ENCODE data around the gene PHLDB1. TPM values are rescaled to one million over a fixed set of nuclear protein-coding genes. Genes with fewer than 3 reads are reported as not detected.

The PHLDB1 gene
- total RNA-seq, 1 donor from 2014 or later = 120 TPM

GRCh38 chr11:118653684-118654390 lies 46.4 kb downstream of the PHLDB1 start:
- DNase-seq (ENCODE audit: low read depth, low spot score) = no peak
- no peak for TF ChIP-seq CTCF (conservative IDR thresholded peaks at IDR 0.05)
- Mint-ChIP-seq H3K27ac (ENCODE audit: unreplicated experiment) (no peak overlapping the region), H3K9me3 (no peaks in the 10 kb centered on the region), H3K27me3 (ENCODE audit: low read depth) (no peaks in the 10 kb centered on the region), H3K4me3 (no peak overlapping the region), H3K36me3 (ENCODE audit: low read depth) (peaks cover 12% of the 10 kb centered on the region), H3K4me1 (peaks cover 21% of the 10 kb centered on the region)

- peaks cover 32% of the 10 kb centered on the region for H3K4me1 Mint-ChIP-seq
- no peak for DNase-seq (ENCODE audit: low read depth, low spot score)
- H3K36me3 Mint-ChIP-seq (ENCODE audit: low read depth) = peaks cover 9% of the 10 kb centered on the region
- no peaks in the 10 kb centered on the region for H3K9me3 Mint-ChIP-seq
- H3K27me3 Mint-ChIP-seq (ENCODE audit: low read depth) = no peaks in the 10 kb centered on the region
- no peak overlapping the region for H3K4me3 Mint-ChIP-seq
- TF ChIP-seq CTCF (conservative IDR thresholded peaks at IDR 0.05) = no peak
- H3K27ac Mint-ChIP-seq (ENCODE audit: unreplicated experiment) = no peak overlapping the region
Measured at GRCh38 chr11:118655486-118656190, 48.2 kb downstream of the PHLDB1 start.

GRCh38 chr11:118656563-118657165 lies 49.2 kb downstream of the PHLDB1 start:
- peaks cover 5% of the 10 kb centered on the region for H3K36me3 Mint-ChIP-seq (ENCODE audit: low read depth)
- peaks cover 32% of the 10 kb centered on the region for H3K4me1 Mint-ChIP-seq
- no peak overlapping the region for H3K27ac Mint-ChIP-seq (ENCODE audit: unreplicated experiment)
- no peaks in the 10 kb centered on the region for H3K27me3 Mint-ChIP-seq (ENCODE audit: low read depth)
- DNase-seq (ENCODE audit: low read depth, low spot score) = no peak
- H3K4me3 Mint-ChIP-seq = no peak overlapping the region
- H3K9me3 Mint-ChIP-seq = no peaks in the 10 kb centered on the region
- no peak for TF ChIP-seq CTCF (conservative IDR thresholded peaks at IDR 0.05)

GRCh38 chr11:118657238-118657637 lies 49.8 kb downstream of the PHLDB1 start:
- Mint-ChIP-seq H3K4me1 (peaks cover 32% of the 10 kb centered on the region), H3K9me3 (no peaks in the 10 kb centered on the region), H3K4me3 (peak overlapping the region; percentile 42), H3K36me3 (ENCODE audit: low read depth) (peaks cover 3% of the 10 kb centered on the region), H3K27me3 (ENCODE audit: low read depth) (no peaks in the 10 kb centered on the region), H3K27ac (ENCODE audit: unreplicated experiment) (peak overlapping the region; percentile 58)
- TF ChIP-seq CTCF (conservative IDR thresholded peaks at IDR 0.05) = no peak
- no peak for DNase-seq (ENCODE audit: low read depth, low spot score)

GRCh38 chr11:118657709-118658428 lies 50.5 kb downstream of the PHLDB1 start:
- Mint-ChIP-seq H3K36me3 (ENCODE audit: low read depth) (peaks cover 3% of the 10 kb centered on the region), H3K27ac (ENCODE audit: unreplicated experiment) (peak overlapping the region; percentile 58), H3K27me3 (ENCODE audit: low read depth) (no peaks in the 10 kb centered on the region), H3K4me1 (peaks cover 32% of the 10 kb centered on the region), H3K9me3 (no peaks in the 10 kb centered on the region), H3K4me3 (peak overlapping the region; percentile 42)
- DNase-seq (ENCODE audit: low read depth, low spot score) = no peak
- no peak for TF ChIP-seq CTCF (conservative IDR thresholded peaks at IDR 0.05)

Measured in neural crest cell (in vitro differentiated cells).